ENCODE measurements around the gene EEF1G.

Gene EEF1G

GRCh38 chr11:62547691-62548281, 25.9 kb downstream of the EEF1G start:
- Histone ChIP-seq H3K4me1 (ENCODE audit: control insufficient read depth in 1 of 2, insufficient read depth in 2 of 2, low read length in 2 of 2) (peaks cover 50 to 65% of the 10 kb centered on the region in 2 donors), H3K27ac (ENCODE audit: low read depth, low read length) (no peak overlapping the region), H3K9me3 (ENCODE audit: control insufficient read depth in 1 of 2, low read length in 2 of 2) (no peaks in the 10 kb centered on the region), H3K9ac (ENCODE audit: low read depth in 1 of 2, low read length in 2 of 2) (peak overlapping the region in 1 of 2 donors; percentile 38), H3K36me3 (ENCODE audit: control insufficient read depth in 1 of 2, insufficient read depth in 2 of 2, low read length in 2 of 2) (peaks cover 0 to 3% of the 10 kb centered on the region in 2 donors), H3K4me3 (ENCODE audit: low read depth in 1 of 2, low read length in 2 of 2) (peak overlapping the region; percentile 71 to 94), H3K27me3 (ENCODE audit: control insufficient read depth in 1 of 2, insufficient read depth in 2 of 2, low read length in 2 of 2) (no peaks in the 10 kb centered on the region)

- H3K9ac ChIP-seq (ENCODE audit: low read depth in 1 of 2, low read length in 2 of 2) = peak overlapping the region; percentile 57 to 98
- no peaks in the 10 kb centered on the region for H3K27me3 ChIP-seq (ENCODE audit: control insufficient read depth in 1 of 2, insufficient read depth in 2 of 2, low read length in 2 of 2)
- H3K4me1 ChIP-seq (ENCODE audit: control insufficient read depth in 1 of 2, insufficient read depth in 2 of 2, low read length in 2 of 2) = peaks cover 50 to 64% of the 10 kb centered on the region in 2 donors
- H3K27ac ChIP-seq (ENCODE audit: low read depth, low read length) = no peak overlapping the region
- peaks cover 0 to 3% of the 10 kb centered on the region in 2 donors for H3K36me3 ChIP-seq (ENCODE audit: control insufficient read depth in 1 of 2, insufficient read depth in 2 of 2, low read length in 2 of 2)
- H3K4me3 ChIP-seq (ENCODE audit: low read depth in 1 of 2, low read length in 2 of 2) = peak overlapping the region; percentile 71 to 94
- no peaks in the 10 kb centered on the region for H3K9me3 ChIP-seq (ENCODE audit: control insufficient read depth in 1 of 2, low read length in 2 of 2)
These were observed 26.6 kb downstream of the EEF1G start for GRCh38 chr11:62546929-62547625.

GRCh38 chr11:62546244-62546928, 27.3 kb downstream of the EEF1G start, which contains the start of gene AHNAK:
Gene AHNAK (minus strand): TSS chr11:62546806. CDS start chr11:62536098, 10,708 bp downstream.
- Histone ChIP-seq H3K9ac (ENCODE audit: low read depth in 1 of 2, low read length in 2 of 2) (peak within 1 kb of the TSS; percentile 95 to 98), H3K27ac (ENCODE audit: low read depth, low read length) (peak within 1 kb of the TSS; percentile 96), H3K9me3 (ENCODE audit: control insufficient read depth in 1 of 2, low read length in 2 of 2) (no peaks in the 10 kb centered on the region), H3K36me3 (ENCODE audit: control insufficient read depth in 1 of 2, insufficient read depth in 2 of 2, low read length in 2 of 2) (peaks cover 0 to 3% of the 10 kb centered on the region in 2 donors), H3K4me3 (ENCODE audit: low read depth in 1 of 2, low read length in 2 of 2) (peak within 1 kb of the TSS; percentile 94 to 96), H3K4me1 (ENCODE audit: control insufficient read depth in 1 of 2, insufficient read depth in 2 of 2, low read length in 2 of 2) (peaks cover 50 to 64% of the 10 kb centered on the region in 2 donors), H3K27me3 (ENCODE audit: control insufficient read depth in 1 of 2, insufficient read depth in 2 of 2, low read length in 2 of 2) (no peaks in the 10 kb centered on the region)

GRCh38 chr11:62545437-62546243, 28.1 kb downstream of the EEF1G start:
- Histone ChIP-seq H3K4me1 (ENCODE audit: control insufficient read depth in 1 of 2, insufficient read depth in 2 of 2, low read length in 2 of 2) (peaks cover 56 to 65% of the 10 kb centered on the region in 2 donors), H3K36me3 (ENCODE audit: control insufficient read depth in 1 of 2, insufficient read depth in 2 of 2, low read length in 2 of 2) (peaks cover 0 to 3% of the 10 kb centered on the region in 2 donors), H3K27me3 (ENCODE audit: control insufficient read depth in 1 of 2, insufficient read depth in 2 of 2, low read length in 2 of 2) (no peaks in the 10 kb centered on the region), H3K9ac (ENCODE audit: low read depth in 1 of 2, low read length in 2 of 2) (peak overlapping the region; percentile 95 to 98), H3K9me3 (ENCODE audit: control insufficient read depth in 1 of 2, low read length in 2 of 2) (no peaks in the 10 kb centered on the region), H3K27ac (ENCODE audit: low read depth, low read length) (peak overlapping the region; percentile 96), H3K4me3 (ENCODE audit: low read depth in 1 of 2, low read length in 2 of 2) (peak overlapping the region; percentile 94 to 96)

- peak overlapping the region; percentile 95 to 98 for H3K9ac ChIP-seq (ENCODE audit: low read depth in 1 of 2, low read length in 2 of 2)
- peaks cover 0 to 3% of the 10 kb centered on the region in 2 donors for H3K36me3 ChIP-seq (ENCODE audit: control insufficient read depth in 1 of 2, insufficient read depth in 2 of 2, low read length in 2 of 2)
- H3K27me3 ChIP-seq (ENCODE audit: control insufficient read depth in 1 of 2, insufficient read depth in 2 of 2, low read length in 2 of 2) = no peaks in the 10 kb centered on the region
- H3K4me3 ChIP-seq (ENCODE audit: low read depth in 1 of 2, low read length in 2 of 2) = peak overlapping the region; percentile 94 to 96
- H3K27ac ChIP-seq (ENCODE audit: low read depth, low read length) = peak overlapping the region; percentile 96
- peaks cover 62 to 74% of the 10 kb centered on the region in 2 donors for H3K4me1 ChIP-seq (ENCODE audit: control insufficient read depth in 1 of 2, insufficient read depth in 2 of 2, low read length in 2 of 2)
- H3K9me3 ChIP-seq (ENCODE audit: control insufficient read depth in 1 of 2, low read length in 2 of 2) = no peaks in the 10 kb centered on the region
These were observed 28.9 kb downstream of the EEF1G start for GRCh38 chr11:62544581-62545436.

- Histone ChIP-seq H3K4me3 (ENCODE audit: low read depth in 1 of 2, low read length in 2 of 2) (peak overlapping the region; percentile 94 to 96), H3K4me1 (ENCODE audit: control insufficient read depth in 1 of 2, insufficient read depth in 2 of 2, low read length in 2 of 2) (peaks cover 68 to 81% of the 10 kb centered on the region in 2 donors), H3K27me3 (ENCODE audit: control insufficient read depth in 1 of 2, insufficient read depth in 2 of 2, low read length in 2 of 2) (no peaks in the 10 kb centered on the region)
These were observed 29.8 kb downstream of the EEF1G start for GRCh38 chr11:62543680-62544444.

GRCh38 chr11:62542750-62543567, 30.7 kb downstream of the EEF1G start:
- H3K36me3 ChIP-seq (ENCODE audit: control insufficient read depth in 1 of 2, insufficient read depth in 2 of 2, low read length in 2 of 2) = peaks cover 0 to 6% of the 10 kb centered on the region in 2 donors
- peaks cover 74 to 86% of the 10 kb centered on the region in 2 donors for H3K4me1 ChIP-seq (ENCODE audit: control insufficient read depth in 1 of 2, insufficient read depth in 2 of 2, low read length in 2 of 2)
- H3K27me3 ChIP-seq (ENCODE audit: control insufficient read depth in 1 of 2, insufficient read depth in 2 of 2, low read length in 2 of 2) = no peaks in the 10 kb centered on the region
- no peaks in the 10 kb centered on the region for H3K9me3 ChIP-seq (ENCODE audit: control insufficient read depth in 1 of 2, low read length in 2 of 2)
- H3K9ac ChIP-seq (ENCODE audit: low read depth in 1 of 2, low read length in 2 of 2) = peak overlapping the region; percentile 95 to 98
- peak overlapping the region; percentile 93 for H3K27ac ChIP-seq (ENCODE audit: low read depth, low read length)
- peak overlapping the region; percentile 94 to 96 for H3K4me3 ChIP-seq (ENCODE audit: low read depth in 1 of 2, low read length in 2 of 2)

More at GRCh38 chr11:62543680-62544444, 29.8 kb downstream of the EEF1G start:
- no peaks in the 10 kb centered on the region for H3K9me3 ChIP-seq (ENCODE audit: control insufficient read depth in 1 of 2, low read length in 2 of 2)
- peak overlapping the region; percentile 96 for H3K27ac ChIP-seq (ENCODE audit: low read depth, low read length)
- peaks cover 0 to 3% of the 10 kb centered on the region in 2 donors for H3K36me3 ChIP-seq (ENCODE audit: control insufficient read depth in 1 of 2, insufficient read depth in 2 of 2, low read length in 2 of 2)
- H3K9ac ChIP-seq (ENCODE audit: low read depth in 1 of 2, low read length in 2 of 2) = peak overlapping the region; percentile 95 to 98

GRCh38 chr11:62542111-62542745, 31.5 kb downstream of the EEF1G start:
- Histone ChIP-seq H3K36me3 (ENCODE audit: control insufficient read depth in 1 of 2, insufficient read depth in 2 of 2, low read length in 2 of 2) (peaks cover 0 to 6% of the 10 kb centered on the region in 2 donors), H3K27me3 (ENCODE audit: control insufficient read depth in 1 of 2, insufficient read depth in 2 of 2, low read length in 2 of 2) (no peaks in the 10 kb centered on the region), H3K27ac (ENCODE audit: low read depth, low read length) (peak overlapping the region; percentile 93), H3K4me3 (ENCODE audit: low read depth in 1 of 2, low read length in 2 of 2) (peak overlapping the region; percentile 94 to 96), H3K9me3 (ENCODE audit: control insufficient read depth in 1 of 2, low read length in 2 of 2) (no peaks in the 10 kb centered on the region), H3K9ac (ENCODE audit: low read depth in 1 of 2, low read length in 2 of 2) (peak overlapping the region; percentile 95 to 98), H3K4me1 (ENCODE audit: control insufficient read depth in 1 of 2, insufficient read depth in 2 of 2, low read length in 2 of 2) (peaks cover 69 to 86% of the 10 kb centered on the region in 2 donors)

Data from duodenal mucosa (tissue), 2 donors.